Body of pancreas (tissue), 4 donors: ENCODE data around the gene CNP.
A peak's percentile ranks its signal among the peaks of the same experiment; 100 is the strongest.

Experiments
- CTCF ChIP-seq, 7 experiments: fragments of 450-650 bp in 4 of 7; fragments of 200-600 bp in 3 of 7; sonication (generic) in 3 of 7; IDR thresholded peaks; one replicate each; pipeline ENCODE4 v1.5.1; 2016 to 2019; ENCODE audit warnings: antibody characterized with exemption in 7 of 7
- POLR2A ChIP-seq, 3 donors: fragments of 450-650 bp; IDR thresholded peaks; one replicate each; pipeline ENCODE4 v1.6.1; 2016; ENCODE audit warnings: antibody characterized with exemption in 3 of 3, mild to moderate bottlenecking in 2 of 3

- TF ChIP-seq CTCF (IDR thresholded peaks at IDR 0.05) (no peak), POLR2A (IDR thresholded peaks at IDR 0.05) (peak in 2 of 3 donors; percentile 60 to 65)
Measured at GRCh38 chr17:41917192-41917591, 49.4 kb upstream of the CNP start.
